ENCODE results near the gene AREL1.

DNA sequence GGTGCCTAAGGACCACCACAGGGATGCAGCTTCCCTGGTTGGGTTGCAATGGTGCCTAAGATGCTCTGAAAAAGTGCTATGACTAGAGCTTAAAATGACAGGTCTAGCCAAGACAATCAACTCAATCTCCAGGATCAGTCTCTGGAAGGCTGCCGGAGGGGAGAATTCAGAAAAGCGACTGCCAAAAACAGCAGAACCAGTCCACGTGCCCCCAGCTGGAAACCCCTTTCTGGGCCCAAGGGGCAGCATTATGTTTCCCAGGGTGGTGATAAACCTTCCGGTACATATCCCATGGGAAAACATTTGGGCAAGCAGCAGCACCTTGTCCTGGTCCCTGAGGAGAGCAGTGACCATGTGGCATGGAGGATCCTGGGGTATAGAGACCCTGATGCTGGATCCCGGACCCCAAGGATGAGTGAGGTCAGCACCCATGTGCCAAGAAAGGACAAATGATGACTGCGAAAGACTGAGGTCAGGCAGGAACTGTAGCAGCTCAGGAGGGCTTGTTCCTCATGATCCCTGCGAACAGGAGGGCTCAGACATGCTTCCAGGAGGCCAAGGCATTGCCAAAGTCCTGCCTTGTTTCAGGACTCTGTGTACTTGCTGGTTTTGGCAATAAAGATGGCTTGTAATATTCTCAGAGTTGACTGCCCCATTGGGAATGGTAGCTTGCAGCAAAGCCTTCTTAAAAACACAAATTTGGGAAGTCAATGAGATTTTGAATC is 51.0 kb downstream of the AREL1 start:
- TF ChIP-seq EZH2 (IDR thresholded peaks at IDR 0.05; ENCODE audit: insufficient read depth, poor library complexity, severe bottlenecking) (no peak), EZH2phosphoT487 (IDR thresholded peaks at IDR 0.05; ENCODE audit: insufficient read depth, low read depth) (no peak)
